ENCODE data around the gene RBM33. TPM values are rescaled to one million over a fixed set of nuclear protein-coding genes. Genes with fewer than 3 reads are reported as not detected.

Gene RBM33
- total RNA-seq, 1 donor = 23.7 TPM

DNA sequence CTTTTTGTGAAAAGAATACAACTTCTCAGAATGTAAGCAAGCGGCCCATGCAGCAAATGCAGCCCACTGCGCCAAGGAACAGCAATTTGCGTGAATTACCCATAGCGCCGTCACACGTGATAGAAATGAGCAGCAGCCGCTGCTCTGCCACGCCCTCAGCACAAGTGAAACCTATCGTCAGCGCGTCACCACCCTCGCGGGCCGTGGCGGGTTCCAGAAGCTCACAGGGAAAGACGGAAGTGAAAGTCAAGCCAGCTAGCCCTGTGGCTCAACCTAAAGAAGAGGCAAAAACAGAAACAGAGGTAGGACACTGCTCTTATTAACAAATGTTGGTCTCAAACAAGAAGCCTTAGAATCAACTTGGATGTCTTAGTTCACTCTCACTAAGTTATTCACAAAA is 97.3 kb downstream of the RBM33 start:
- H3K4me3 ChIP-seq (ENCODE audit: low read depth, low read length) = no peak overlapping the region
- DNase-seq (ENCODE audit: low read depth) = no peak
- TF ChIP-seq, protein P1, sequence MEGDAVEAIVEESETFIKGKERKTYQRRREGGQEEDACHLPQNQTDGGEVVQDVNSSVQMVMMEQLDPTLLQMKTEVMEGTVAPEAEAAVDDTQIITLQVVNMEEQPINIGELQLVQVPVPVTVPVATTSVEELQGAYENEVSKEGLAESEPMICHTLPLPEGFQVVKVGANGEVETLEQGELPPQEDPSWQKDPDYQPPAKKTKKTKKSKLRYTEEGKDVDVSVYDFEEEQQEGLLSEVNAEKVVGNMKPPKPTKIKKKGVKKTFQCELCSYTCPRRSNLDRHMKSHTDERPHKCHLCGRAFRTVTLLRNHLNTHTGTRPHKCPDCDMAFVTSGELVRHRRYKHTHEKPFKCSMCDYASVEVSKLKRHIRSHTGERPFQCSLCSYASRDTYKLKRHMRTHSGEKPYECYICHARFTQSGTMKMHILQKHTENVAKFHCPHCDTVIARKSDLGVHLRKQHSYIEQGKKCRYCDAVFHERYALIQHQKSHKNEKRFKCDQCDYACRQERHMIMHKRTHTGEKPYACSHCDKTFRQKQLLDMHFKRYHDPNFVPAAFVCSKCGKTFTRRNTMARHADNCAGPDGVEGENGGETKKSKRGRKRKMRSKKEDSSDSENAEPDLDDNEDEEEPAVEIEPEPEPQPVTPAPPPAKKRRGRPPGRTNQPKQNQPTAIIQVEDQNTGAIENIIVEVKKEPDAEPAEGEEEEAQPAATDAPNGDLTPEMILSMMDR (IDR thresholded peaks at IDR 0.05; ENCODE audit: insufficient read depth, low read depth, low read length) = no peak

DNA sequence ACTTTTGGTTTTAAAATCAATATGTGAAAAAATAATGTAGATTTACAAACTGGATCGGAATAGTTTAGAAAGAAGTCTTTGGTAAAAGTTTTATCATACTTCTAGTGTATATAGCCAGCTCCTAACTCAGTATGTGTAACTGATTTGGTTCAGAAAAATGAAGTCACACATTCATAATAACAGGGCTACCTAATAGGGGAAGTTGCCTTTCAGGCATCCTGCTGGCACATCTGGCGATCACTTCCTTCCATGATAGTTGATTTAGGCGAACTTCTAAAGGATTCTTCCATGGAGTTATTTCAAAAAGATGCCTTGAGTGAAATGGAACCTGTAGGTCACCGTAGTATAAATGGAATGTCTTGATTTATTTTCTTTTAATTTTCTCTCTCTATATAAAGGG is 98.7 kb downstream of the RBM33 start:
- DNase-seq (ENCODE audit: low read depth) = no peak
- no peak overlapping the region for H3K4me3 ChIP-seq (ENCODE audit: low read depth, low read length)
- TF ChIP-seq, protein P1 (IDR thresholded peaks at IDR 0.05; ENCODE audit: insufficient read depth, low read depth, low read length) = no peak

DNA sequence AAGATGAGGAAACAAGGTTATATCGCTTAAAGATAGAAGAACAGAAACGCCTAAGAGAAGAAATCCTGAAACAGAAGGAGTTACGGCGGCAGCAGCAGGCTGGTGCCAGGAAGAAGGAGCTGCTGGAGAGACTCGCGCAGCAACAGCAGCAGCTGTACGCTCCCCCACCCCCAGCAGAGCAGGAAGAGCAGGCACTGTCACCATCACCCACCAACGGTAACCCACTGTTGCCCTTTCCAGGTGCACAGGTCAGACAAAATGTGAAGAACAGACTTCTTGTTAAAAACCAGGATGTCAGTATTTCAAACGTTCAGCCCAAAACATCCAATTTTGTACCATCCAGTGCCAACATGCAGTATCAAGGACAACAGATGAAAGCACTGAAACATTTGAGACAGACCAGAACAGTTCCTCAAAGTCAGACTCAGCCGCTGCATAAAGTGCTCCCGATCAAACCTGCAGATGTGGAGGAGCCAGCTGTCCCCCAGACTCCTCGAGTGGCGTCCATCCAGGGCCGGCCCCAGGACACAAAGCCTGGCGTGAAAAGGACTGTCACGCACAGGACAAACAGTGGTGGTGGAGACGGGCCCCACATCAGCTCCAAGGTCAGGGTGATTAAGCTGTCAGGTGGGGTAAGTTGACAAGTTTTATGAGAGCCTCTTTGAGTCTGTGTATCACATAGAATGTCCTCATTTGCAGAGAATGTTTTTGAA is 100.7 kb downstream of the RBM33 start:
- TF ChIP-seq, protein P1 (IDR thresholded peaks at IDR 0.05; ENCODE audit: insufficient read depth, low read depth, low read length) = no peak

DNA sequence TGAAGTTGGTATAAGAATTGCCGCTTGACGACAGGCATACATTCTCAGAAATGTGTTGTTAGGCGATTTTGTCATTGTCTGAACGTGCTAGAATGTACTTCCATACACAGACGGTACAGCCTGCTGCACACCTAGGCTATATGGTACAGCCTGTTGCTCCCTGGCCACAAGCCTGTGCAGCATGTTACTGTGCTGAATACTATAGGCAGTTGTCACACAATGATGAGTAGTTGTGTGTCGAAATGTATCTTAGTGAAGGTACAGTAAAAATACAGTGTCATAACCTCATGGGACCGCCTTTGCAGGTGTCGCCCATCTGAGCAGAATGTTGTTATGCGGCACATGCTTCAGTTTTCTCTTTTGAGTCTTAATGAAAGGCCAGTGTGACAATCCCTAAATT is 101.3 kb downstream of the RBM33 start:
- no peak overlapping the region for H3K4me3 ChIP-seq (ENCODE audit: low read depth, low read length)
- DNase-seq (ENCODE audit: low read depth) = no peak
- TF ChIP-seq, protein P1 (IDR thresholded peaks at IDR 0.05; ENCODE audit: insufficient read depth, low read depth, low read length) = no peak

More for the DNA sequence above, 100.7 kb downstream of the RBM33 start:
- no peak overlapping the region for H3K4me3 ChIP-seq (ENCODE audit: low read depth, low read length)
- DNase-seq (ENCODE audit: low read depth) = no peak

DNA sequence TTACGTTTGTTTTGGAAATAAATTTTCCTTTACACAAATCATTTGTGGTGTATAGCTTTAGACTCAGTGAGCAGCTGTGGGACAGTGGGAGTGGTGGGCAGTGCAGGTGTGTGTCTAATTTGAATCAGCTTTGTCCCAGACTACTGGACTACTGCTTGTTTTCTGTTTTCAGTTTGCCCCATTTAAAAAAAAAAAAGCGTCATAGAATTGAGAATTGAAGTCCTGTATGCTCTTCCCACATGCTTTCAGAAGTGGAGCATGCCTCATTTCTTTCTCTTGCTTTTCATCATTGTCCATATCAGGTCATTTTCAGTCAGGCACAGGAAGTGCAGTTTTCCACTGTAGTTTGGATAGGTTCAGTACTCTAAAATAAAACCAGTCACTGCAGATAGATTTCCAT is 101.7 kb downstream of the RBM33 start:
- DNase-seq (ENCODE audit: low read depth) = no peak
- TF ChIP-seq, protein P1 (IDR thresholded peaks at IDR 0.05; ENCODE audit: insufficient read depth, low read depth, low read length) = no peak
- no peak overlapping the region for H3K4me3 ChIP-seq (ENCODE audit: low read depth, low read length)

DNA sequence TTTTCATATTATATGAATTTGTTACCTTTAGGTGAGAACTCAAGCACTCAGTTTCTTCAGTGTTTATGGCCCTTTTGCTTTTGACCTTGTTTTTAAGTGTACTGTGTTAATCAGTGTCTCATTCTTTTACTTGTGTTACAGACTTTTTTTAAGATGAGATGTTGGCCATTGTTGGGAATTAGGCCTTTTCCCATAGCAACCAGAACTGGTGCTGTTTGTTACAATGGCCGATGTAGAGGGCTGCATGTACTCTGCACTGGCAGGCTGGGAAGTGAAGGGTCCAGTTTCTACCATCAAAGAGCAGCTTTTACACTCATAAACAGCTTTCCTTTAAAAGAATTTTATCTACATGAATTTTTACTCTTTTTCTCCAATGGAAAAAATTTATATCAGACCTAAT is 102.7 kb downstream of the RBM33 start:
- no peak overlapping the region for H3K4me3 ChIP-seq (ENCODE audit: low read depth, low read length)
- DNase-seq (ENCODE audit: low read depth) = no peak
- TF ChIP-seq, protein P1 (IDR thresholded peaks at IDR 0.05; ENCODE audit: insufficient read depth, low read depth, low read length) = no peak

DNA sequence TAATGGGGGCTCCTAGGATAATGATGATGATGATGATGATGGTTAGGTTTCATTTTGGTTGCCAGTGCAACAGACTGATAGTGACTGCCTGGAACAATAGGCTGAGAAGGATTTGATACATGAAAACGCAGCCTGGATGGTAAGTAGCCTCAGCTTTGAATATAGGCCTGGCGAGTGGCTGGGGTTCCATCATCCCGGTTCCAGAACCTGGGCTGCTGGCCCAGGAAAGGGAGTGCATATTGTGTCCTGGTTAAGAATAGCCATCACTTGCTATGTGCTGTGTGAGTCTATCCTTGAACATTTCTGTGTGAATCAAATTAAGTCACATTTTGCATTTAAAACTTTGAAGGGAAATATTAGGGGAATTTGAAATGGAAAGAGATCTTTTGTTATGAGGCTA is 105.1 kb downstream of the RBM33 start:
- TF ChIP-seq, protein P1 (IDR thresholded peaks at IDR 0.05; ENCODE audit: insufficient read depth, low read depth, low read length) = no peak
- no peak for DNase-seq (ENCODE audit: low read depth)

More for the DNA sequence above, 105.1 kb downstream of the RBM33 start:
- no peak overlapping the region for H3K4me3 ChIP-seq (ENCODE audit: low read depth, low read length)

Data from fibroblast of villous mesenchyme (primary cell).